Uterus (tissue), 4 donors: Measurements from ENCODE around the gene TTC29. TPM values are rescaled to one million over a fixed set of nuclear protein-coding genes. Genes with fewer than 3 reads are reported as not detected.

Source experiments
- DNase-seq, 2 donors: peaks; one replicate each; pipeline ENCODE4 v3.0.0-alpha.2; 2019 to 2020
- H3K27ac ChIP-seq, 2 donors: fragments of 200-600 bp; sonication (generic); 1 replicate in 1 of 2; 2 replicates in 1 of 2; pipeline ENCODE4 v1.5.1; 2016 to 2018
- H3K27me3 ChIP-seq, 2 donors: fragments of 200-600 bp; sonication (generic); one replicate each; pipeline ENCODE4 v1.5.1; 2018 to 2019; ENCODE audit warnings: control low read depth in 1 of 2
- H3K36me3 ChIP-seq, 2 donors: fragments of 200-600 bp; sonication (generic); one replicate each; pipeline ENCODE4 v1.5.1; 2019; ENCODE audit warnings: control low read depth in 1 of 2
- H3K4me1 ChIP-seq, 2 donors: fragments of 200-600 bp; sonication (generic); one replicate each; pipeline ENCODE4 v1.5.1; 2018 to 2019; ENCODE audit warnings: control low read depth in 1 of 2
- H3K4me3 ChIP-seq, 2 donors: fragments of 200-600 bp; sonication (generic); 1 replicate in 1 of 2; 2 replicates in 1 of 2; pipeline ENCODE4 v1.5.1; 2018 to 2019; ENCODE audit warnings: mild to moderate bottlenecking in 1 of 2
- H3K9me3 ChIP-seq, 2 donors: fragments of 200-600 bp; sonication (generic); one replicate each; pipeline ENCODE4 v1.5.1; 2019; ENCODE audit warnings: control low read depth in 1 of 2
- POLR2A ChIP-seq, 2 donors: fragments of 450-650 bp; IDR thresholded peaks; one replicate each; pipeline ENCODE4 v1.6.1; 2016; ENCODE audit warnings: antibody characterized with exemption in 2 of 2, mild to moderate bottlenecking in 1 of 2, moderate library complexity in 1 of 2
- intact Hi-C: fragments of 100-400 bp; cut with DNase I; formaldehyde crosslinking; loops from one replicate; pipeline ENCODE4 v1.15.1; 2023; ENCODE audit warnings: low total_unique reads
- total RNA-seq, 4 donors: library from RNA; depleted of rRNA in 3 of 4; stranded (reverse); fragments of >200 nt in 3 of 4; gene quantifications; one replicate each; pipeline versions ENCODE4 v1.1.0 to v1.2.4, GENCODE V29; 2014 to 2023
- TF ChIP-seq, protein P1 (sequence below), 4 experiments: fragments of 200-600 bp in 2 of 4; fragments of 450-650 bp in 2 of 4; sonication (generic) in 2 of 4; IDR thresholded peaks; one replicate each; pipeline ENCODE4 v1.5.1; 2016 to 2019; ENCODE audit warnings: antibody characterized with exemption in 4 of 4, mild to moderate bottlenecking in 2 of 4, moderate library complexity in 1 of 4
- donor health status: DM: yes; HTN: yes; CAD: no.

Gene TTC29
- total RNA-seq, 4 donors from 2014 or later: 2.1 TPM; not detected in 3

DNA sequence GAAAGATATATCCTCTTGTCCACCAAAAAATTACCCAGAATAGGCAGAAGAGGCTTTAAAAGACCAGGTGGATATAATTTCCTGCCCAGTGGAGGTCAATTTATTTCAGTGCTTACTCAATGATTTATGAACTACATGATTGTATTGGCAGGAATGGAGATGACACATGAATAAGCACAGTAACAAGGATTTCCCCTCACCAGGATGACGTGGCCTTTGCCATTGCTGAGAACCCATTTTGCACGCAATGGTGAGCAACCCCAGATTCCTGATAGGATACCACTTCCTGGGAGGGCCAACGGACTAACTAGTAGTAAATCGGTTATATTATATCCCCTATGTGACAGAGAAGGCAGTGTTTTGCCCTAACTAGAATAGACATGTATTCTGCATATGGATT is 11.6 kb upstream of the TTC29 start:
- H3K9me3 ChIP-seq: no peaks in the 10 kb centered on the region
- H3K4me1 ChIP-seq: no peaks in the 10 kb centered on the region
- intact Hi-C loops: no loop called here
- H3K27me3 ChIP-seq: no peaks in the 10 kb centered on the region
- H3K36me3 ChIP-seq: no peaks in the 10 kb centered on the region
- TF ChIP-seq POLR2A (IDR thresholded peaks at IDR 0.05): no peak
- TF ChIP-seq, protein P1, sequence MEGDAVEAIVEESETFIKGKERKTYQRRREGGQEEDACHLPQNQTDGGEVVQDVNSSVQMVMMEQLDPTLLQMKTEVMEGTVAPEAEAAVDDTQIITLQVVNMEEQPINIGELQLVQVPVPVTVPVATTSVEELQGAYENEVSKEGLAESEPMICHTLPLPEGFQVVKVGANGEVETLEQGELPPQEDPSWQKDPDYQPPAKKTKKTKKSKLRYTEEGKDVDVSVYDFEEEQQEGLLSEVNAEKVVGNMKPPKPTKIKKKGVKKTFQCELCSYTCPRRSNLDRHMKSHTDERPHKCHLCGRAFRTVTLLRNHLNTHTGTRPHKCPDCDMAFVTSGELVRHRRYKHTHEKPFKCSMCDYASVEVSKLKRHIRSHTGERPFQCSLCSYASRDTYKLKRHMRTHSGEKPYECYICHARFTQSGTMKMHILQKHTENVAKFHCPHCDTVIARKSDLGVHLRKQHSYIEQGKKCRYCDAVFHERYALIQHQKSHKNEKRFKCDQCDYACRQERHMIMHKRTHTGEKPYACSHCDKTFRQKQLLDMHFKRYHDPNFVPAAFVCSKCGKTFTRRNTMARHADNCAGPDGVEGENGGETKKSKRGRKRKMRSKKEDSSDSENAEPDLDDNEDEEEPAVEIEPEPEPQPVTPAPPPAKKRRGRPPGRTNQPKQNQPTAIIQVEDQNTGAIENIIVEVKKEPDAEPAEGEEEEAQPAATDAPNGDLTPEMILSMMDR (IDR thresholded peaks at IDR 0.05): no peak
- no peak overlapping the region for H3K4me3 ChIP-seq
- H3K27ac ChIP-seq: no peak overlapping the region
- no peak for DNase-seq

GRCh38 chr4:146952896-146953295 is 7.2 kb upstream of the TTC29 start:
- Histone ChIP-seq H3K4me1 (no peaks in the 10 kb centered on the region), H3K4me3 (no peak overlapping the region), H3K9me3 (no peaks in the 10 kb centered on the region), H3K36me3 (no peaks in the 10 kb centered on the region), H3K27ac (no peak overlapping the region), H3K27me3 (no peaks in the 10 kb centered on the region)
- no peak for DNase-seq
- intact Hi-C loops: no loop called here
- TF ChIP-seq POLR2A (IDR thresholded peaks at IDR 0.05): no peak
- TF ChIP-seq, protein P1 (IDR thresholded peaks at IDR 0.05): no peak

- Histone ChIP-seq H3K27me3 (no peaks in the 10 kb centered on the region), H3K36me3 (no peaks in the 10 kb centered on the region), H3K4me3 (no peak overlapping the region), H3K27ac (no peak overlapping the region), H3K9me3 (no peaks in the 10 kb centered on the region), H3K4me1 (no peaks in the 10 kb centered on the region)
- TF ChIP-seq, protein P1 (IDR thresholded peaks at IDR 0.05): no peak
- no peak for TF ChIP-seq POLR2A (IDR thresholded peaks at IDR 0.05)
- DNase-seq: no peak
- intact Hi-C loops: no loop called here
These were observed 3.9 kb upstream of the TTC29 start for GRCh38 chr4:146949559-146949958.

DNA sequence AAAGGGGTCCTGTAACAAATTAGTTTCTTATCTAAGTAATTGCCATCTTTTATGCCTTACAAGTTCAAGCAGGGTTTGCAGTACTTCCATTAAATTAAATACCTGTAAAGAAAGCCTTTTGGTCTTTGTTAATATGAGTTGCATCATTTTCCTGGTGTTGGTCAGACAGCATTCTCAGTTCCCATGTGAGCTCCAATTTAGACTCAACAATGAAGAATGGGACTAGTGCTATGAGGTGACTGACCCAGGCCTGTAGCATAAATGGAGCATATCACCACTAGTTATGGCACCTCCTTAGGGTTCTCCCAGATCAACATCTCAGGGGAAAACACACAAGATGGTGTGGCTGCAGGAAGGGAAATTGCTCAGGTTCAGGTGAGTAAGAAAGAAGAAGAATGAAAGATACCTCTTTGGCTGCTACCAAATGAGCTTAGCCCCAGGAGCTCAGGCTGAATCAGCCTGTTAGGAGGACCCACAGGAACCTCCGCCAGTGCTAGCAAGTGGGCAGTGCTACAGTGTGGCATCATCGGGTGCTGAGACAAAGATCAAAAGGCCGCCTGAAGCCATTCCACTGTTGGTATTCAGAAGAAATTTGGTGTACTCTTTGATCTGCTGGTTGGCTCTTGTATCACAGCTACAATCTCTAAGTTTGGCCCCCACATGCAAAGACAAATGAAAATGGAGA is 1.8 kb downstream of the TTC29 start:
- no peaks in the 10 kb centered on the region for H3K9me3 ChIP-seq
- H3K4me3 ChIP-seq: no peak overlapping the region
- DNase-seq: no peak
- H3K27ac ChIP-seq: no peak overlapping the region
- intact Hi-C loops: no loop called here
- no peaks in the 10 kb centered on the region for H3K36me3 ChIP-seq
- TF ChIP-seq, protein P1 (IDR thresholded peaks at IDR 0.05): no peak
- TF ChIP-seq POLR2A (IDR thresholded peaks at IDR 0.05): no peak
- H3K27me3 ChIP-seq: no peaks in the 10 kb centered on the region
- H3K4me1 ChIP-seq: no peaks in the 10 kb centered on the region

DNA sequence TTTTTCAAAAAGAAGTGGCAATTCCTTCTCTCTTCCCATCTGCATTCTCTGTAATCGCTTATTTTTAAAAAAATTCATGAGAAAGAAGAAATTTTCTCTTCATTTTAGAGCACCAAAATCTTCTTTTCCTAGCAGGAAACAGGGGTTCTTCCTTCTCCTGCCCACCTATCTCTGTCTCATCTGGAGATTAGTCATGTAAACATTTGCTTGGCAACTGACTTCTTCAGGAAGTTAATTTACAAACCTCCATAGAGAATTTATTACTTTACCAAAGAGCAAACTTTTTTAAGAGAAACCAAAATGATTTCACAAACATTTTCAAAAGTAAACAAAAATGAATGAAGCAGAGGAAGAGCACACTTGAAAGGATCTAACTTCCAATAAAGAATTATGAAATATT is 13.5 kb downstream of the TTC29 start:
- DNase-seq: no peak
- no peaks in the 10 kb centered on the region for H3K27me3 ChIP-seq
- TF ChIP-seq, protein P1 (IDR thresholded peaks at IDR 0.05): no peak
- TF ChIP-seq POLR2A (IDR thresholded peaks at IDR 0.05): no peak
- intact Hi-C loops: no loop called here
- H3K4me1 ChIP-seq: no peaks in the 10 kb centered on the region
- H3K9me3 ChIP-seq: no peaks in the 10 kb centered on the region
- H3K4me3 ChIP-seq: no peak overlapping the region
- no peaks in the 10 kb centered on the region for H3K36me3 ChIP-seq
- H3K27ac ChIP-seq: no peak overlapping the region
